K562 (cell line): ENCODE results near the gene GNAI3. TPM values are rescaled to one million over a fixed set of nuclear protein-coding genes. Genes with fewer than 3 reads are reported as not detected.
A peak's percentile ranks its signal among the peaks of the same experiment; 100 is the strongest.

ENCODE experiments used
- BDP1 ChIP-seq: IDR thresholded peaks from 3 replicates; pipeline ENCODE4 v1.6.1; 2011; ENCODE audit not compliant: insufficient read length, insufficient read depth
- FOXA3 ChIP-seq, 2 experiments: fragments of 450-650 bp in 1 of 2; sonication (generic) in 1 of 2; formaldehyde crosslinking; IDR thresholded peaks in 1 of 2; conservative IDR thresholded peaks in 1 of 2; 2 replicates each; pipeline versions ENCODE4 v1.4.0 to v1.8.0; 2020 to 2022; ENCODE audit warnings: mild to moderate bottlenecking in 2 of 2, missing genetic modification reagents in 1 of 2
- GABPB2 ChIP-seq: fragments of 250-450 bp; sonication (Bioruptor Pico); conservative IDR thresholded peaks from 2 replicates; pipeline ENCODE4 v1.5.1; 2021; ENCODE audit warnings: mild to moderate bottlenecking
- KDM1A ChIP-seq, 2 experiments: fragments of 450-650 bp; IDR thresholded peaks; 2 replicates each; pipeline ENCODE4 v1.6.1; 2016; ENCODE audit warnings: mild to moderate bottlenecking in 2 of 2
- NCOA6 ChIP-seq: fragments of 450-650 bp; IDR thresholded peaks from 2 replicates; pipeline ENCODE4 v1.6.1; 2017; ENCODE audit warnings: mild to moderate bottlenecking
- PPARD ChIP-seq: fragments of 250-450 bp; sonication (Bioruptor Pico); IDR thresholded peaks from 2 replicates; pipeline ENCODE4 v1.8.0; 2022; ENCODE audit warnings: inconsistent platforms, mild to moderate bottlenecking, moderate library complexity
- RBM34 ChIP-seq: fragments of 200-400 bp; formaldehyde crosslinking; IDR thresholded peaks from 2 replicates; pipeline ENCODE4 v1.6.1; 2018; ENCODE audit warnings: low read length, borderline replicate concordance; ENCODE audit not compliant: insufficient read depth
- SAP30 ChIP-seq: fragments of 200-600 bp; sonication (generic); IDR thresholded peaks from 2 replicates; pipeline ENCODE4 v1.6.1; 2012; ENCODE audit warnings: borderline replicate concordance, low read depth, mild to moderate bottlenecking, moderate library complexity, low read length, control low read depth, inconsistent platforms; ENCODE audit not compliant: insufficient read depth, poor library complexity, severe bottlenecking
- SP2 ChIP-seq: IDR thresholded peaks from 2 replicates; pipeline ENCODE4 v1.6.1; 2011; ENCODE audit warnings: mild to moderate bottlenecking, low read depth, low read length, moderate library complexity; ENCODE audit not compliant: poor library complexity, severe bottlenecking; ENCODE audit errors: extremely low read depth
- TCF3 ChIP-seq: sonication (generic); formaldehyde crosslinking; IDR thresholded peaks from 2 replicates; pipeline ENCODE4 v1.4.0; 2020; ENCODE audit warnings: mild to moderate bottlenecking, missing genetic modification reagents
- TCFL5 ChIP-seq: fragments of 250-450 bp; sonication (Bioruptor Pico); conservative IDR thresholded peaks from 2 replicates; pipeline ENCODE4 v1.6.1; 2021; ENCODE audit warnings: mild to moderate bottlenecking, moderate library complexity, matching md5 sums
- YY1 ChIP-seq, 3 experiments: IDR thresholded peaks; 2 replicates each; pipeline ENCODE4 v1.6.1; 2011; ENCODE audit warnings: low read length in 2 of 3, mild to moderate bottlenecking in 2 of 3, moderate library complexity in 2 of 3, borderline replicate concordance in 1 of 3, control low read depth in 1 of 3, low read depth in 1 of 3; ENCODE audit not compliant: insufficient read depth in 3 of 3, insufficient replicate concordance in 2 of 3, control insufficient read depth in 1 of 3, insufficient read length in 1 of 3; ENCODE audit errors: extremely low read depth in 1 of 3
- ZBTB7A ChIP-seq: IDR thresholded peaks from 2 replicates; pipeline ENCODE4 v1.6.1; 2011; ENCODE audit warnings: low read depth, mild to moderate bottlenecking, low read length, moderate library complexity, borderline replicate concordance; ENCODE audit not compliant: control insufficient read depth
- ZNF165 ChIP-seq: fragments of 250-450 bp; sonication (Bioruptor Pico); IDR thresholded peaks from 2 replicates; pipeline ENCODE4 v1.4.0; 2020; ENCODE audit warnings: borderline replicate concordance
- ZNF175 ChIP-seq: fragments of 200-800 bp; sonication (Bioruptor generic); IDR thresholded peaks from 2 replicates; pipeline ENCODE4 v1.6.1; 2016; ENCODE audit warnings: low read depth, mild to moderate bottlenecking, missing genetic modification characterization, missing compliant biosample characterization
- ZNF184 ChIP-seq: sonication (generic); formaldehyde crosslinking; IDR thresholded peaks from 2 replicates; pipeline ENCODE4 v1.5.0; 2020; ENCODE audit warnings: missing genetic modification reagents
- ZNF253 ChIP-seq: fragments of 250-450 bp; sonication (Bioruptor Pico); conservative IDR thresholded peaks from 2 replicates; pipeline ENCODE4 v1.6.1; 2021; ENCODE audit warnings: mild to moderate bottlenecking
- polyA plus RNA-seq, 8 experiments: library from polyadenylated mRNA; depleted of rRNA in 4 of 8; stranded (reverse) in 5 of 8; unstranded in 3 of 8; fragments of >200 nt; fragmentation: Nextera tagmentation in 2 of 8; fragmentation: Illumina TruSeq in 1 of 8; extraction: Ambion mirVana in 2 of 8; extraction: Trizol in 1 of 8; gene quantifications; 2 replicates each; pipeline versions ENCODE4 v1.2.1 to v1.2.3, GENCODE V29; 2011 to 2014; ENCODE audit warnings: inconsistent platforms in 1 of 8, missing spikeins in 1 of 8
- total RNA-seq, 7 experiments: library from RNA; depleted of rRNA in 6 of 7; stranded (reverse); fragments of >200 nt in 6 of 7; fragmentation: Illumina TruSeq in 2 of 7; extraction: Trizol in 2 of 7; gene quantifications; 2 replicates each; pipeline versions ENCODE4 v1.2.1 to v1.2.3, GENCODE V29; 2011 to 2021; ENCODE audit warnings: low replicate concordance in 1 of 7
- TF ChIP-seq, protein P1 (sequence below): fragments of 250-450 bp; sonication (Bioruptor Pico); IDR thresholded peaks from 2 replicates; pipeline ENCODE4 v1.4.0; 2020; ENCODE audit warnings: mild to moderate bottlenecking, moderate library complexity
- TF ChIP-seq, protein P2 (sequence below): fragments of 250-450 bp; sonication (Bioruptor Pico); IDR thresholded peaks from 2 replicates; pipeline ENCODE4 v1.4.0; 2020; ENCODE audit warnings: mild to moderate bottlenecking

Gene GNAI3
- total and polyA plus RNA-seq, 9 of the 15 experiments (the other 6 are each of a cell fraction or from before 2014, with no cell fraction given): 6.3 to 13.2 (median 8.9) TPM

DNA sequence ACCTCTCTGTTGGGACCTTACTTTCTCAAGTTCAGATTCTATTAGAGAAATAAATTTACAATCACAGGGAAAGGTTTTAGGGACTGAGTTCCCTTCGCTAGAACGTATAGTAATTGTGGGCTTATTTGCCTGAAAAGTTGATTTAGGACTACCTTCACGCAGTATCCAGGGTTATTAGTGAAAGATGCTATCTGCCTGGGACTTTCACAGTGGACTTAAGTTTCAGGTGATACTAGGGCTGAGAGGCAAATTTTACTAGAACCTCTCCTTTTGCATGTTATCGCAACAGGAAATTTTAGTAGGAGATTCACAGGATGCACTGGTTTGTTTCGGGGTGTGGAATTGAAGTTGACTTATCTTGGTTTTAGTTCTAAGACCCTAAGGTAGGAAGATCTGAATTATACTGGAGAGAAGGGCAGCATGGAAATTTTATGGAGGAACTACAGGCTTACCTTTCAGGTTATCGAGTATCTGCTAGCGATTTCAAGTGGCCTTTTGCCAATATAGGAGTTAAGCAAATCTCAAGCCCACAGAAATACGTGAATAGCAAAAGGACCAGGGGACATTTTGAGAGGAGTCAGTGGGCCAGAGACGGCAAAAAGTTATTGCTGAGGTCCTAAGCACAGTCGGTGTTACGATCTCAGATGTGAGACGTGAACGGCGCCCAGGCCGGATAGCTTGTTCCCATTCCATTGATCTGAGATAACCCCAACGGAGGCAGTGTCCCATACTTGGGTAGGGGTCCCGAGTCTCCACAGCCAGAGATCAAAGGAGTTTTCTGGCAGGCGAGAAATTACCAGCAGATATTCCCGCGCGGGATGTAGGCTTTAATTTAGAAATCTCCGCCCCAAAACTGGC is 723 bp upstream of the GNAI3 start (continued):
- TF ChIP-seq ZBTB7A (no peak), TCF3 (CRISPR knock-in tag) (0 out of 2 replicates have a peak, but pooled peaks have one; percentile 3), SAP30 (peak; percentile 50), BDP1 (no peak), ZNF184 (CRISPR knock-in tag) (no peak), ZNF165 (no peak), RBM34 (no peak), SP2 (no peak), ZNF175 (CRISPR knock-in tag) (0 out of 2 replicates have a peak, but pooled peaks have one; percentile 36), ZNF253 (CRISPR knock-in tag) (no peak), GABPB2 (CRISPR knock-in tag) (no peak), NCOA6 (no peak), KDM1A (IDR thresholded peaks at IDR 0.05) (no peak; a peak in 1 of 4 replicates), TCFL5 (CRISPR knock-in tag) (no peak), PPARD (CRISPR knock-in tag) (0 out of 2 replicates have a peak, but pooled peaks have one; percentile 6), YY1 (IDR thresholded peaks at IDR 0.05; ENCODE audit: borderline replicate concordance in 1 of 3, control insufficient read depth in 1 of 3, extremely low read depth in 1 of 3, insufficient read depth in 3 of 3, insufficient read length in 1 of 3, insufficient replicate concordance in 2 of 3, low read depth in 1 of 3, low read length in 2 of 3) (peak in 1 of 3 experiments; percentile 50), FOXA3 (CRISPR knock-in tag; conservative IDR thresholded peaks at IDR 0.05 in 1 of 2, IDR thresholded peaks at IDR 0.05 in 1 of 2) (no peak)
- TF ChIP-seq, protein P1, sequence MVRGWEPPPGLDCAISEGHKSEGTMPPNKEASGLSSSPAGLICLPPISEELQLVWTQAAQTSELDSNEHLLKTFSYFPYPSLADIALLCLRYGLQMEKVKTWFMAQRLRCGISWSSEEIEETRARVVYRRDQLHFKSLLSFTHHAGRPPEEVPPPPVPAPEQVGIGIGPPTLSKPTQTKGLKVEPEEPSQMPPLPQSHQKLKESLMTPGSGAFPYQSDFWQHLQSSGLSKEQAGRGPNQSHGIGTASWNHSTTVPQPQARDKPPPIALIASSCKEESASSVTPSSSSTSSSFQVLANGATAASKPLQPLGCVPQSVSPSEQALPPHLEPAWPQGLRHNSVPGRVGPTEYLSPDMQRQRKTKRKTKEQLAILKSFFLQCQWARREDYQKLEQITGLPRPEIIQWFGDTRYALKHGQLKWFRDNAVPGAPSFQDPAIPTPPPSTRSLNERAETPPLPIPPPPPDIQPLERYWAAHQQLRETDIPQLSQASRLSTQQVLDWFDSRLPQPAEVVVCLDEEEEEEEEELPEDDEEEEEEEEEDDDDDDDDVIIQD (CRISPR knock-in tag): no peak
- TF ChIP-seq, protein P2, sequence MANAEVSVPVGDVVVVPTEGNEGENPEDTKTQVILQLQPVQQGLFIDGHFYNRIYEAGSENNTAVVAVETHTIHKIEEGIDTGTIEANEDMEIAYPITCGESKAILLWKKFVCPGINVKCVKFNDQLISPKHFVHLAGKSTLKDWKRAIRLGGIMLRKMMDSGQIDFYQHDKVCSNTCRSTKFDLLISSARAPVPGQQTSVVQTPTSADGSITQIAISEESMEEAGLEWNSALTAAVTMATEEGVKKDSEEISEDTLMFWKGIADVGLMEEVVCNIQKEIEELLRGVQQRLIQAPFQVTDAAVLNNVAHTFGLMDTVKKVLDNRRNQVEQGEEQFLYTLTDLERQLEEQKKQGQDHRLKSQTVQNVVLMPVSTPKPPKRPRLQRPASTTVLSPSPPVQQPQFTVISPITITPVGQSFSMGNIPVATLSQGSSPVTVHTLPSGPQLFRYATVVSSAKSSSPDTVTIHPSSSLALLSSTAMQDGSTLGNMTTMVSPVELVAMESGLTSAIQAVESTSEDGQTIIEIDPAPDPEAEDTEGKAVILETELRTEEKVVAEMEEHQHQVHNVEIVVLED: 0 out of 2 replicates have a peak, but pooled peaks have one; percentile 10
